GM21825 (cell line): ENCODE data around the gene PRDX1.
"Not testable (repeated sequence)": the region's sequence is repeated elsewhere in the genome, so short reads cannot be mapped to it uniquely, and the experiment has no call there.

Experiments
- ATAC-seq: cut with Tn5 transposase; IDR thresholded peaks from one replicate; pipeline ENCODE4 v1.9.1; 2021; ENCODE audit warnings: mild to moderate bottlenecking, moderate library complexity; ENCODE audit not compliant: unreplicated experiment

PRDX1 gene

DNA sequence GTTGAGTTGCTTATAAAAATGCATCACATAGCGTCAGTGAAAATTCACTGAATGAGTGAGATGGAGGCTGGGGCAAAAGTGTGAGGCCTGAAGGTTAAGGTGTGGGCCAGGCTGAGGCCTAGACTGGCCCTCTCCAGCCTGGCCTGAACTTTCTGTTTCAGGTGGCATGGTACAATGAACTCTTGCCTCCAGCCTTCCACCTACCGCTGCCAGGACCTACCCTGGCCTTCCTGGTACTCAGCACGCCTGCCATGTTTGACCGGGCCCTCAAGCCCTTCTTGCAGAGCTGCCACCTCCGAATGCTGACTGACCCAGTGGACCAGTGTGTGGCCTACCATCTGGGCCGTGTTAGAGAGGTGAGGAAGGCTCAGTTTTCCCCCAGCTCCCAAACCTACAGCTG, 14.5 kb downstream of the PRDX1 start:
- ATAC-seq, result no peak

- ATAC-seq, result no peak
Measured at GRCh38 chr1:45503462-45504360, 18.0 kb downstream of the PRDX1 start.

DNA sequence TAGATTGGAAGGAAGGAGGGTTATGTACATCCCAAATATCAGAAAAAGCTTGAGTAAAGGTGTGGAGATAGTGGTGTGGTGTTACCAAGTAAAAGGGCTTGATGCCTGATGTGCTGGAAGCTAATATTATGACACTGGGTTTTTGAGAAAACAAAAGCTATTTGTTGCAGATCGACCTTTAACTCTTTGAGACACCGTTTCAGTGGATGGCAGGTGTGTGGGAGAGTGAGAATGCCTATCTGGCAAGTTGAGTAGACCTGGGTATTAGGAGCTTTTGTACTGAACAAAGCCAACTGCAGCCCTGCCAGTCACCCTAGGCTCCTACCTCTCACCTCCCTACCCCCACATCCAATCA, 20.2 kb downstream of the PRDX1 start:
- ATAC-seq, result no peak

DNA sequence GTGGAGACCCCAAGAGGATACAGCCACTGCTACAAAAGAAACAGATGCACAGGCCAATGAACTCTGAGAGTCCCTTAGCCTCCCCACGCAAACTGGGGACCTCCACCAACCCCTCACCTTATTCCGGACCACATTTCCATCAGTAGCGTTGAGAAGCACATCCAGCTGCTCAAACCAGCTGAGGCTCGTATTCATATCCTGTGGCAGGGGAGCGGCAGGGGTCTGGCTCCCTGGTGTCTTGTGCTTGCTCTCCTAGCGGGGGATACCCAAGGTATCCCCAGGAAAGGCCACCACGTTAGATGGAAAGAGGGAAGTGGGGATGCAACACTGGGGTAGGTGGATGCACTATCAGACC, 22.3 kb downstream of the PRDX1 start:
- peak; percentile 8 for ATAC-seq

DNA sequence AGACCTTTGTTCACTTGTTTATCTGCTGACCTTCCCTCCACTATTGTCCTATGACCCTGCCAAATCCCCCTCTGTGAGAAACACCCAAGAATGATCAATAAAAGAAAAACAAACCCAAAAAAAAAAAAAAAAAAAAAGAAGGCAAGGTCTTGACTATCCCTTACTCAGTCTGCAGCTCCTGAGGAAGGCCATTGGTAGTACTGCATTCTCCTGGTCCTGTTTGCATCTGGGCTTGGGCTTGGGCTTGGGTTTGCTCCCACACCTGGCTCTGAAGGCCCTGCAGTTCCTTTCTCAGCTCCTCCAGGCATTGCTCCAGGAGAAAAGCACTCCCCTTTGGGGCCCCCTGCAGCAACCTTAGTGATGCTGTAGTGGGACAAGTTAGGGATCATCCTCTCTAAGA, 23.4 kb downstream of the PRDX1 start:
- ATAC-seq, result no peak

GRCh38 chr1:45493116-45493697, 28.5 kb downstream of the PRDX1 start:
- no peak for ATAC-seq

- no peak for ATAC-seq
Measured at GRCh38 chr1:45492691-45493090, 29.0 kb downstream of the PRDX1 start.

DNA sequence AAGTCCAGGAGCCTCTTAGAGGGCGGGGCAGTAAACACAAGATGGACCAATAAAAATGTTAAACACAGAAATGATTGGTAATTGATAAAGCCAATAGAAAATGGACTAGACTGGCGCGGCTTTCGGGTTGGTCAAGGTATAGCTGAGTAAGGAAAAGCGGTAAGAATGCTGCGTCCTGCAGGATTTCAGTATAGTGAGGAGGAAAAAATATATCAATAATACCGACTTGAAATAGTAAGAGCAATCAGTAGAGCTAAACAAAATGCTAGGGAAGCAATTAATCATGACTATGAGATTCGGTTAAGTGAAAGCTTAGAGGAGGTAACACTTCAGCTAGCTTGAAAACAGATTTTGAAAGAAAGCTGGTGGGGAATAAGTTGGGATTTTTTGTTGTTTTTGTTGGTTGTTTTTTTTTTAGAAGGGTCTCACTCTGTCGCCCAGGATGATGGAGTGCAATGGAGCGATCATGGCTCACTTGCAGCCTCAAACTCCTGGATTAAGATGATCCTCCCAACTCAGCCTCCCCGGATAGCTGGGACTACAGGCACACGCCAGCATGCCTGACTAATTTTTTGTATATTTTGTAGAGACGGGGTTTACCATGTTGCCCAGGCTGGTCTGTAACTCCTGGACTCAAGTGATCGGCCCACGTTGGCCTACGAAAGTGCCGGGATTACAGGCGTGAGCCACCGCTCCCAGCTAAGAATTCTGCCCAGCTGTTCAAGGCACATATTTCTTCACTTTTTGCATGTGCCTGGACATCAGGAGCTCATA, 30.0 kb downstream of the PRDX1 start:
- ATAC-seq, result no peak

DNA sequence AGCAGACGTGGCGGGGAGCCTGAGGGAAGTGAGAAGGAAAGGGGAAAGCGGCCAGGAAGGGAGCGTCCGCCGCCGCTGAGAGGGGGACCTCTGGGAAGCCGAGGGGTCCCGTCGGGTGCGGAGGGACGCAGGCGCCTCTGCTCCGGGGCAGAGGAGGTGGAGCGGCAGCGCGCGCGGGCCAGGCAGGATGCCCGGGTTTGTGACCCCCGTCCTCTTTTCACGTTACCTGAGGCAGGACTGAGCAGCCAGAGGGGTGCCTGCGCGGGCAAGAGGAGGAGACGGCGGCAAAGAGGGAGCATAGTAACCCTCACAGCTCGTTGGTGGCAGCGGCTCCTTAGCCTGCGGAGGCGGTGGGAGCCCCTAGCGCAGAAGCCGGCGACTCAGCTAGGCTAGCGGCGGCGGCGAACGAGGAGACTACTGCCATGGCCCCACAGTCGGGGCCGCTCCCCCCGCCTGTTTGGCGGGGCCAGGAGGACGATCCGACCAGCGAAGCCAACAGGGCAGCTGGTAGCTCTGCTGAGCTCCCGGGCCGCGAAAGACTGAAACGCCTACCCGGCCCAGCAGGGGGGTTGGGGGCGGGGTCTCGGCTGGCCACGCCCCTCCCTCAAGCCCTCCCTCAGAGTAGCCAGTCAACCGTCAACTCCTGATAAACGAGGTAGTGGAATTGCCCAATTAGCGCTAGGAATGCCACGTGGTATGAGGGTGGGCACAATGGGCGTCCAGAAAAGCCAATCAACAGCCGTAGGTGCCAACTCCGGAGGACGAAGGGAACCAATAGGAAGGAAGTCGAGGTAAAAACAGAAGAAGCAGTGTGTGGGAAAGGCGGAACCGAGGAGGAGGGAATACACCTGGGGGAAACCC, 30.8 kb downstream of the PRDX1 start, which contains the start of gene TESK2:
TSS of gene TESK2 (minus strand) at position 538 of the 861 bp plus-strand sequence. CDS start 33,378 bp downstream, outside the sequence.
- peak; percentile 85 for ATAC-seq

- no peak for ATAC-seq
Measured at GRCh38 chr1:45490121-45490625, 31.5 kb downstream of the PRDX1 start.

GRCh38 chr1:45489379-45489778, 32.3 kb downstream of the PRDX1 start:
- ATAC-seq, result not testable (repeated sequence)

GRCh38 chr1:45488666-45489377, 32.9 kb downstream of the PRDX1 start:
- no peak for ATAC-seq

DNA sequence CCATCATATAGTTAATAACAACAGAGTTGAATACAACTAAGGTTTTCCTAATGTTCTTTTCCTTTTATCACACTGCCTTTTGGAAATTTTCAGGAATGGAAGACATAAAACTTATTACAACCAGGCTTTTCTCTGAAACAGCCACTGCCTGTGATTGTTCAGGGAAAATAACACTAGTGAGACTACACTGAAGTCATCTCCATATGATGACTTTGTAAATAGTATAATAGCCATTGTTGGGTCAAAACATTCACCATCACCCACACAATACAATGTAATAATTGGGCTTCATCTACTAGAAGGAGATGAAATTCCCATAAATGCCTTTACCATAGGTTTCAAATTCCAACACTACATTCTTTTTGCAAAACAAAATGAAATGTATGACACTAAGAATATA, 35.7 kb downstream of the PRDX1 start:
- ATAC-seq, result no peak

- ATAC-seq, result no peak
Measured at GRCh38 chr1:45479039-45479748, 42.5 kb downstream of the PRDX1 start.

DNA sequence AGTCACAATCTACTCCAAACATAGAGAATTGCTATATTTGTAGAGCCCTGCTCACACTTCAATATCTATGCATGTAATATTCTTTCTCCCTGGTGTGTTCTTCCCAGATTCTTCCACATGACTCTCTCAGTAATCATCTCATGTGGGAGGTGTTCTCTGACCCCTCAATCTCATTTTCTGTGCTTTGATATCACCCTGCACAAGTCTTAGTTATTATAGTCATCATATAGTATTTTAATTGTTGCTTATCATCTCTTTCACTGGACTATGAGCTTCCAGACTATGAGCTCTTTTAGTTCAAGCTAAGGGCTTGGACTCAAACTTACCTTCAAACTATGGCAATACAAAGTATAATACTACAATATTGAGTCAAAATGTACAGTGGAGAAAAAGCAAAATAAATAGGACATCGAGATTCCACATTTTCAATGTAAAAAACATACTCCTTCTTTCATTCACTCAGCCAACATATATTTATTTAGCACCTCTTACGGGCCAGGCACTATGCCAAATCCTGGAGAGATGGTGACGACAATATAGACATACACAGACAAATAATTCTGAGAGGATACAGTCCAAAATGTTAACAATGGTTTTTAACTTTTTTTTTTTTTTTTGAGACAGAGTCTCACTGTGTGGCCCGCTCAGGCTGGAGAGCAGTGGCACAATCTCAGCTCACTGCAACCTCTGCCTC, 43.4 kb downstream of the PRDX1 start:
- ATAC-seq, result no peak

DNA sequence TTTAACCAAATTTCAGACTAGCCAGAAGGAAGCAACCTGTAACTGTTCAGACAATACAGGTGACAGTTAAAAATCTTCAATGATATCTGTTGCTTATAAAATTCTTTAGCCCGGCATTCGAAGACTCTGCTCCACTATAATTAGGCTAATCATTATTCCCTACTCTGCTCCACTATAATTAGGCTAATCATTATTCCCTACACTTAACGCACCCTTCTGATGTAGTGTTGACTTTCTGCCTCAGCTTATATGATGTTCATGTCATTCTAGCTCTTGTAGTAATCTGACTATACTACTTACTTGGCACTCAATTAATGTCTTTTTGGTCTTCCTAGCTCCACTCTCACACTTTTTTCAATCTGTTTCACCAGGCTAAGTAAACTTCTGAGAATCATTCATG, 44.0 kb downstream of the PRDX1 start:
- no peak for ATAC-seq

DNA sequence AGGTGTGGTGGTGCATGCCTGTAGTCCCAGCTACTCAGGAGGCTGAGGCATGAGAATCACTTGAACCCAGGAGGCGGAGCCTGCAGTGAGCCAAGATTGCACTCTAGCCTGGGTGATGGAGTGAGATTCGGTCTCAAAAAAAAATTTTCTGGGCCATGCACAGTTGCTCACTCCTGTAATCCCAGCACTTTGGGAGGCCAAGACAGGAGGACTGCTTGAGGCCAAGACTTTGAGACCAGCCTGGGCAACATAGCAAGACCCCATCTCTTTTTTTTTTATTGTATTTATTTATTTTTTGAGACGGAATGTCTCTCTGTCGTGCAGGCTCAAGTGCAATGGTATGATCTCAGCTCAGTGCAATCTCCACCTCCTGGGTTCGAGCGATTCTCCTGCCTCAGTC, 47.5 kb downstream of the PRDX1 start:
- not testable (repeated sequence) for ATAC-seq

DNA sequence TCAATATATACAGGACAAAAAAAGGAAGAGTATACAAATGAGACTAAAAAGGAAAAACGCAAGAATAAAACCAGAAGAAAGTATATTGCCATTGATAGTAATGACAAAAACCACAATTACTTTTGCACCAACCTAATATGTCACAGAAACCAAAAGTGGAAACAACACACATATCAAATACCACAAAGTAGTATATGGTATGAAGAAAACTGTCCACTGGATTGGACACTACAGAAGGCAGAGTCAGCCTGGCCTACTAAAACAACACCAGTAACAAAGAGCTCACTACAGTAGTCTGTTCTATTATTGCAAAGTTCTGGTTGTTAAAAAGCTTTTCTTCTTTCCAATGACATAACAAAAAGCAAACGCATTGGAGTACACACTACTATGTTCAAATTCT, 48.4 kb downstream of the PRDX1 start:
- ATAC-seq, result no peak

- peak; percentile 33 for ATAC-seq
Measured at GRCh38 chr1:45470306-45470798, 51.3 kb downstream of the PRDX1 start.
